Spinal cord (tissue), 10 donors: ENCODE data around the gene DCXR. TPM values are rescaled to one million over a fixed set of nuclear protein-coding genes. Genes with fewer than 3 reads are reported as not detected.

ENCODE experiments used
- DNase-seq, 6 donors: peaks; one replicate each; pipeline versions ENCODE4 v3.0.0 to v3.0.0-alpha.2; 2013 to 2015; ENCODE audit warnings: low spot score in 6 of 6, low read depth in 4 of 6
- H3K27ac ChIP-seq: one replicate; pipeline ENCODE4 v1.5.1; 2013; ENCODE audit warnings: low read depth, low read length, control low read depth
- H3K27me3 ChIP-seq: one replicate; pipeline ENCODE4 v1.6.1; 2013; ENCODE audit warnings: low read length; ENCODE audit not compliant: control insufficient read depth, insufficient read depth
- H3K36me3 ChIP-seq: one replicate; pipeline ENCODE4 v1.6.1; 2013; ENCODE audit warnings: low read length; ENCODE audit not compliant: control insufficient read depth, insufficient read depth
- H3K4me1 ChIP-seq: one replicate; pipeline ENCODE4 v1.6.1; 2013; ENCODE audit warnings: low read length; ENCODE audit not compliant: control insufficient read depth, insufficient read depth
- H3K4me3 ChIP-seq: one replicate; pipeline ENCODE4 v1.5.1; 2013; ENCODE audit warnings: low read depth, low read length, control low read depth
- H3K9me3 ChIP-seq: one replicate; pipeline ENCODE4 v1.6.1; 2013; ENCODE audit warnings: low read length; ENCODE audit not compliant: control insufficient read depth, insufficient read depth
- WGBS: methylation state at CpG from one replicate; pipeline ENCODE4 v1.1.5; 2013; ENCODE audit warnings: missing lambda C conversion rate; ENCODE audit not compliant: insufficient coverage; 5-methylcytosine and 5-hydroxymethylcytosine counted together
- polyA plus RNA-seq, 2 donors: library from polyadenylated mRNA; unstranded; fragments of 120-200 nt; gene quantifications; one replicate each; pipeline ENCODE4 v1.2.1, GENCODE V29; 2013; ENCODE audit not compliant: insufficient read length in 2 of 2
- total RNA-seq, 2 donors: library from RNA; depleted of rRNA in 1 of 2; stranded (reverse); fragments of 120-200 nt in 1 of 2; fragments of >200 nt in 1 of 2; gene quantifications; one replicate each; pipeline versions ENCODE4 v1.2.3 to v1.2.4, GENCODE V29; 2013 to 2014
- donor health status: healthy.

The DCXR gene
- total and polyA plus RNA-seq, 4 donors = 44.3 to 145 (median 119) TPM

DNA sequence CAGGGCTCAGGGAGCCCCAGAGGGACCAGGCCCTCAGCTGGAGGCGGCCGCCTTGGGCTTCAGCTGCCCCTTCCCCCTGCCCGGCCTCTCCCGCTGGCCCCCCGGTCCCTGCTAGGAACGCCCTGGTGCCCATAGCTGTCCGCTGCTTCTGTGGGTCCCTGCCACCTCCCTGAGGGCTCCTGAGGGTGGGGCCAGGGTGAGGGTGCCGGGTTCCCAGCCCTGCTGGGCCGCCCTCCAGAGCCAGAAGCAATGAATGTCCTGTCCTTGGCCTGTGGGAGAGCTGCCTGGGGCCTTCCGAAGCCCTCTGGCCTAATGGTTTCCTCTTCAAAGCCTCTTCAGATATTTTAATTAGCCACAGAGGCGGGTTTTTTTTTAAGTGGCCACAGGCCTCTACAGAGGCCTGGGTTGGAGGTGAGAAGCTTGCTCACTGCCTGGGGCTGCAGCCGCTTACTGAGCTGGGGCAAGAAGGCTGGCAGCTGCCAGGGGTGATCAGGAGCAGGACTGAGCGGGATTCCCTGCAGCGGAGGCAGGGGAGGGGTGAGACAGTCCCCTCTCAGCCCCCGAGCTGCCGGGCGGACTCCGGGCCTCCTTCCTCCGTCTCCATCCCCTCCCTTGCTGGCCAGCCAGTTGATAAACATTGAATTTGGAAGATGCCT lies 24.7 kb downstream of the DCXR start:
- WGBS = 59% methylated on average over 10 of the region's 19 CpGs

DNA sequence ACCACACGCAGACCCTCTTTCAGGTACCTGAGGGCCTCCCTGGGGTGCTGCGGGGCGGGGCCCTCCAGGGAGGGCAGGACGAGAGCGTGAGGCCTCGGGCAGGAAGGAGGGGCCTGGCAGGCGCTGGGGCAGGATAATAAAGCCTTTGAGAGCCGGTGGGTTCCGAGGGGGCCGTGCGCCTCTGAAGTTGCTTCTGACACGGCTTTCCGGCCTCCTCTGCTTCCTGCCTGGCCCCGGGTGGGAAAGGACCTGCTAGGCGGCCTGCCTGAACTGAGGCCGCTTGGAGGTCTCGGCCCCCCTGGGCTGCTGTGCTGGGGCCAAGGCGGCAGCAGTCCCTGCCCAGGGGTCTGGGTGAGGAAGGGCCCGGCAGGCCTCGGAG lies 25.2 kb downstream of the DCXR start:
- no peaks in the 10 kb centered on the region for H3K27me3 ChIP-seq
- peaks cover 66% of the 10 kb centered on the region for H3K4me1 ChIP-seq
- H3K36me3 ChIP-seq = peaks cover 97% of the 10 kb centered on the region
- H3K9me3 ChIP-seq = no peaks in the 10 kb centered on the region
- WGBS = 50% methylated on average over 20 of the region's 20 CpGs
- no peak for DNase-seq
- no peak overlapping the region for H3K4me3 ChIP-seq
- peak overlapping the region; percentile 67 for H3K27ac ChIP-seq

More for the DNA sequence above, 24.7 kb downstream of the DCXR start:
- Histone ChIP-seq H3K27ac (peak overlapping the region; percentile 67), H3K4me1 (peaks cover 61% of the 10 kb centered on the region), H3K9me3 (no peaks in the 10 kb centered on the region), H3K4me3 (no peak overlapping the region), H3K27me3 (no peaks in the 10 kb centered on the region), H3K36me3 (peaks cover 97% of the 10 kb centered on the region)
- DNase-seq = no peak

GRCh38 chr17:82011617-82012187 lies 25.8 kb downstream of the DCXR start:
- no peak for DNase-seq
- Histone ChIP-seq H3K27ac (no peak overlapping the region), H3K4me1 (peaks cover 72% of the 10 kb centered on the region), H3K36me3 (peaks cover 97% of the 10 kb centered on the region), H3K4me3 (no peak overlapping the region), H3K27me3 (no peaks in the 10 kb centered on the region), H3K9me3 (no peaks in the 10 kb centered on the region)
- WGBS = 90% methylated on average over 18 of the region's 19 CpGs

DNA sequence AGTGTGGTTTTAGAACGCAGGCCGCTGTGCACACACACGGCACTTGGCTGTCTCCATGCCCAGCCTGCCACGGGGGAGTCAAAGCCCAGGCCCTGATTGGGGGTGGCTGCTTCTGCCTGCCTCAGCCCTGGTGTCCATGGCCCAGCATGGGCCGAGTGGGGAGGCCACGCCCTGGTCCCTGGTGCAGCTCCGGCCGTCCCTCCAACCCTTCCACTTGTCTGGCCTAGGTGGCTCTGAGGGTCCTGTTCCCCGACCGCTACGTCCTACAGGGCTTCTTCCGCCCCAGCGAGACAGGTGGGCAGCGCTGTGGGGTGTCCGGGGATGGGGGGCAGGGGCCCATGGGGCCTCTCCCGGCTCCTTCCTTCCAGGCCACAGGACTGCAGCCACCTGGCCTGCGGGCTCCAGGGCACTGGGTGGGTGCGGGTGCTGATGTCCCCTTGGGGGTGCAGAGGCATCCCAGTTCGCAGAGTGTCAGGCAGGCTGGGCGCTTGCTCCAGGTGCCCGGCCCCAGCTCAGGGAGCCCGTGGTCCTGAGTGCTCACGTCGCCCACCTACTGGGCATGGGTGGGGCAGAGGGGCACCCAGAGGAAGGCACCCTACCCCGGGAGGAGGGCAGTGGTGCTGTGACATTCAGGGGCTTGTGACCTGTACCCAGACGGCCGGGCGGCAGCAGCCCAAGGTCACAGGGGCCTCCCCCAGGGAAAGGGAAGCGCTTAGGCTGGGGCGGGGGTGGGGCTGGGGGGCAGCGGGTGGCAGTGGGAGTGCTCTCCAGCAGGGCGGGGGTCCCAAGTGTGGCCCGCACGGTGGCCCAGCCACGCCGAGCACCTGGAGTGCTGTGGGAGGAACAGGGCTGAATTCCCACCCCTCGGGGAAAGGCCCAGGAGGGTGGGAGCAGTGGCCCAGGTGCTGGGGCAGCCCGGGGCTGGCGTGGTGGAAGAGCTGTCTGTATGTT lies 26.6 kb downstream of the DCXR start:
- H3K4me3 ChIP-seq = no peak overlapping the region
- 92% methylated on average over 33 of the region's 39 CpGs for WGBS
- peaks cover 97% of the 10 kb centered on the region for H3K36me3 ChIP-seq
- no peaks in the 10 kb centered on the region for H3K9me3 ChIP-seq
- no peaks in the 10 kb centered on the region for H3K27me3 ChIP-seq
- no peak overlapping the region for H3K27ac ChIP-seq
- peaks cover 72% of the 10 kb centered on the region for H3K4me1 ChIP-seq
- no peak for DNase-seq

DNA sequence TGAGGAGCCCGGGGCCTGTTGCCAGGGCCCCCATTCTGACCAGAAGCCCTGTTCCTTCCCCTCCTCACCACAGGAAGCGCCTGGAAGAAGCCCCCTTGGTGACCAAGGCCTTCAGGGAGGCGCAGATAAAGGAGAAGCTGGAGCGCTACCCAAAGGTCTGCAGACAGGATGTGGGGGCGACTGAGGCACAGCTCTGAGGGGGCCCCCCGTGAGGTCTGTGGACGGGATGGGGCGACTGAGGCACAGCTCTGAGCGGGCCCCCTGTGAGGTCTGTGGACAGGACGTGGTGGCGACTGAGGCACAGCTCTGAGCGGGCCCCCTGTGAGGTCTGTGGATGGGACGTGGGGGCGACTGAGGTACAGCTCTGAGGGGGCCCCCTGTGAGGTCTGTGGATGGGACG lies 28.1 kb downstream of the DCXR start:
- Histone ChIP-seq H3K27ac (no peak overlapping the region), H3K36me3 (peaks cover 98% of the 10 kb centered on the region), H3K27me3 (no peaks in the 10 kb centered on the region), H3K9me3 (no peaks in the 10 kb centered on the region), H3K4me3 (no peak overlapping the region), H3K4me1 (peaks cover 63% of the 10 kb centered on the region)
- DNase-seq = no peak
- WGBS = 90% methylated on average over 15 of the region's 15 CpGs

GRCh38 chr17:82008941-82009405 lies 28.5 kb downstream of the DCXR start:
- WGBS = 91% methylated on average over 28 of the region's 28 CpGs

DNA sequence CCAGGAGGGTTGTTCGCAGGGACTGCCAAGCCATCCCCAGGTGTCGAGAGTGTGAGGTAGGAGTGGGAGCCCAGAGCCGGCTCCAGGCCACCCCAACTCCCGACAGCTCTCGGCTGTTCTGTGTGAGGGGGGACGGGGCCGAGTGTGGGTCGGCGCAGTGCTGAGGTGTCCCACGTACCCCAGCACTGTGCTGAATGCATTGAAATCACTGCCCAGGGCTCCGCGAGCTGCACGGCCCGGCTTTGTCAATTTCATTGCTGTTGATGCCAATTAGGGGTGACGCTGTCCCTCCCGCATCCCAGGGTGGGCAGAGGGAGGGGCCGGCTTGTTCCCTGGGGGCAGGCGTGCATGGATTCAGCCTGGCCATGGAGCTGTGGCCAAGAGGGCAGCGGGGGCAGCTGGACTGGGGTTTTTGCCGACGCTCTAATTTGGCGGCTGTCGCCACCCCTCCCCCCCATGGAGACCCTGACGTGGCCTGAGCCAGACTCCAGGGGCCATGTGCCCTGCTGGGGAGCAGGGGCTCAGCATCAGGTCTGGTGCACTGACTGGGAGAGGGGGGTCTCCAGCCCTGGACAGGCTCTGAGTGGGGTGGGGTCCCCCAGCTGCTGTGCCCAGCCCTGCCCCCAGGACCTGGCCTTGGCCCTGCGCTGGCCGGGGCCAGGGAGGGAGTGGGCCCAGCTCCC lies 29.1 kb downstream of the DCXR start:
- Histone ChIP-seq H3K27ac (no peak overlapping the region), H3K9me3 (no peaks in the 10 kb centered on the region), H3K36me3 (peaks cover 98% of the 10 kb centered on the region), H3K4me1 (peaks cover 62% of the 10 kb centered on the region), H3K27me3 (no peaks in the 10 kb centered on the region), H3K4me3 (no peak overlapping the region)
- 79% methylated on average over 24 of the region's 26 CpGs for WGBS
- no peak for DNase-seq

More at GRCh38 chr17:82008941-82009405, 28.5 kb downstream of the DCXR start:
- no peaks in the 10 kb centered on the region for H3K27me3 ChIP-seq
- peaks cover 63% of the 10 kb centered on the region for H3K4me1 ChIP-seq
- no peak overlapping the region for H3K27ac ChIP-seq
- no peak overlapping the region for H3K4me3 ChIP-seq
- H3K36me3 ChIP-seq = peaks cover 98% of the 10 kb centered on the region
- no peak for DNase-seq
- H3K9me3 ChIP-seq = no peaks in the 10 kb centered on the region

DNA sequence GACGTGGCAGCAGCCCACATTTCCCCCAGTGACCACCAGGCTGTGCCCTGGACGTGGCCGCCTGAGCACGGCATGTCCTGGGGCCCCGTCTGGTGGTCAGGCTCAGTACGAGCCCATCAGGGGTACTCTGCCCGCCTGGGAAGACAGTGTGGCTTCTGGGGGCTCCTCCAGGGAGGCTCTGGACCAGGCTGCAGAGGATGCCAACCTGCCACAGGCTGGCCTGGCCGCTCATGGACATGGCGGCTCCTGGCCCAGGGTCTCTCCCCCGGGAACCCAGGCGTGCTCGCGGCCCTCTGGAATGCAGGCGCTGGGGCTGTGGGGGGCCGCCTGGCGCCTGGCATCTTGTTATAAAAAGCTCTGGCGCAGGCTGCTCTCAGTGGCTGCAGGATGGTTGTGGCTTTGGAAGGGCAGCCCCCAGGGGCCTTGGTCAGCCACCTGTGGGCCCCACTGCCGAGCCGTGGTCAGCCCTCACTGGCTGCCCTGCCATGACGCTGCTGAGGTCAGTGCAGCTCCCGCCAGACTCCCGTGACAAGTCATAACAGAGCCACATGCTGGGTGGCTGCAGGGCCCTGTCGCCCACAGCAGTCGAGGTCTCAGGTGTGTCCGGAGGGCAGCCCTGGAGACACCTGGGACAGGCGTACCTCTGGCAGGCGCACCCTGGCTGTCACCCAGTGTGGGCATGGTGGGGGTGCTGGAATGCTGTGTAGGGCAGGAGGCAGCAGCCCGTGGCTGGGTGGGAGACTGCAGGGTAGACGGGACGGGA lies 29.8 kb downstream of the DCXR start:
- Histone ChIP-seq H3K27me3 (no peaks in the 10 kb centered on the region), H3K36me3 (peaks cover 94% of the 10 kb centered on the region), H3K4me3 (no peak overlapping the region), H3K4me1 (peaks cover 58% of the 10 kb centered on the region), H3K27ac (no peak overlapping the region), H3K9me3 (no peaks in the 10 kb centered on the region)
- DNase-seq = no peak
- 72% methylated on average over 29 of the region's 30 CpGs for WGBS

DNA sequence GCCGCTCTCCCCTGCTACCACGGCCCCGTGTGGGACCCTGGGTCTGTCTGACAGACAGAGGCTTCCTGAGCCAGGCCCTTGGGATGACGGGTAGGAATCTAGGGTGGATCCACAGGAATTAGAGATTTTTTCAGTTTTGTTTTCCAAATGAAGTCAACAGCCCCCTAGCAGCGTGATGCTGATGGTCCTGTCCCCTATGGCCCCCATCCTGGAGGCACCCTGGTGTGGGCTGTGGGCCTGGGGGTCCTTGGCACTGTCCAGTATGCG lies 30.3 kb downstream of the DCXR start:
- WGBS = 90% methylated on average over 6 of the region's 6 CpGs
- Histone ChIP-seq H3K27me3 (no peaks in the 10 kb centered on the region), H3K4me3 (no peak overlapping the region), H3K4me1 (peaks cover 53% of the 10 kb centered on the region), H3K27ac (no peak overlapping the region), H3K9me3 (no peaks in the 10 kb centered on the region), H3K36me3 (peaks cover 89% of the 10 kb centered on the region)
- no peak for DNase-seq
